GM18502 (cell line): Measurements from ENCODE around the gene MRGPRF.
"Not testable (repeated sequence)": the region's sequence is repeated elsewhere in the genome, so short reads cannot be mapped to it uniquely, and the experiment has no call there.

Experiments used
- ATAC-seq: cut with Tn5 transposase; IDR thresholded peaks from one replicate; pipeline ENCODE4 v1.9.1; 2021; ENCODE audit warnings: mild to moderate bottlenecking; ENCODE audit not compliant: unreplicated experiment, poor library complexity

Gene MRGPRF

GRCh38 chr11:69005183-69005630, 7.8 kb downstream of the MRGPRF start:
- no peak for ATAC-seq

GRCh38 chr11:69004411-69005182, 8.4 kb downstream of the MRGPRF start:
- ATAC-seq = no peak

GRCh38 chr11:69003866-69004367, 9.1 kb downstream of the MRGPRF start:
- no peak for ATAC-seq

GRCh38 chr11:69003301-69003865, 9.7 kb downstream of the MRGPRF start:
- ATAC-seq = no peak

- no peak for ATAC-seq
Observed at GRCh38 chr11:69002570-69003231, 10.3 kb downstream of the MRGPRF start.

- no peak for ATAC-seq
Observed at GRCh38 chr11:69002110-69002569, 10.9 kb downstream of the MRGPRF start.

GRCh38 chr11:69001243-69002081, 11.6 kb downstream of the MRGPRF start:
- no peak for ATAC-seq

- ATAC-seq = no peak
Observed at GRCh38 chr11:69000831-69001242, 12.2 kb downstream of the MRGPRF start.

GRCh38 chr11:69000391-69000790, 12.7 kb downstream of the MRGPRF start:
- ATAC-seq = no peak

GRCh38 chr11:68999748-69000355, 13.2 kb downstream of the MRGPRF start:
- ATAC-seq = not testable (repeated sequence)

GRCh38 chr11:68999093-68999747, 13.8 kb downstream of the MRGPRF start:
- ATAC-seq = no peak

- ATAC-seq = no peak
Observed at GRCh38 chr11:68998390-68998911, 14.6 kb downstream of the MRGPRF start.

GRCh38 chr11:68997995-68998348, 15.1 kb downstream of the MRGPRF start:
- no peak for ATAC-seq

GRCh38 chr11:68997124-68997994, 15.7 kb downstream of the MRGPRF start:
- no peak for ATAC-seq

GRCh38 chr11:68996376-68997123, 16.5 kb downstream of the MRGPRF start:
- no peak for ATAC-seq

- no peak for ATAC-seq
Observed at GRCh38 chr11:68994894-68995285, 18.2 kb downstream of the MRGPRF start.

- ATAC-seq = no peak
Observed at GRCh38 chr11:68994161-68994893, 18.7 kb downstream of the MRGPRF start.
